Testis (tissue), 2 donors: ENCODE data around the gene KLHL22.

Experiments
- CTCF ChIP-seq, 3 experiments: fragments of 450-650 bp in 2 of 3; fragments of 200-600 bp in 1 of 3; sonication (generic) in 1 of 3; IDR thresholded peaks; one replicate each; pipeline ENCODE4 v1.5.1; 2016 to 2019; ENCODE audit warnings: antibody characterized with exemption in 3 of 3, mild to moderate bottlenecking in 2 of 3, moderate library complexity in 1 of 3
- POLR2A ChIP-seq: fragments of 450-650 bp; IDR thresholded peaks from one replicate; pipeline ENCODE4 v1.6.1; 2017; ENCODE audit warnings: antibody characterized with exemption, mild to moderate bottlenecking, moderate library complexity

- TF ChIP-seq POLR2A (no peak), CTCF (IDR thresholded peaks at IDR 0.05) (no peak)
These were observed 57.8 kb downstream of the KLHL22 start, which contains the start of gene SCARF2 for GRCh38 chr22:20437613-20438426.
